ENCODE measurements around the gene ABCG2. TPM values are rescaled to one million over a fixed set of nuclear protein-coding genes. Genes with fewer than 3 reads are reported as not detected.

The ABCG2 gene
- polyA plus RNA-seq, 1 of the 3 experiments (the other 2 are of a cell fraction): 0.02 TPM

GRCh38 chr4:88130544-88131305, 27.7 kb downstream of the ABCG2 start:
- Histone ChIP-seq H3K9me2 (no peaks in the 10 kb centered on the region), H2AFZ (ENCODE audit: low read depth) (no peak overlapping the region), H3K9me3 (no peaks in the 10 kb centered on the region), H3K9ac (no peak overlapping the region), H3K4me2 (no peak overlapping the region), H3K4me3 (ENCODE audit: low read depth in 2 of 2, low read length in 1 of 2) (no peak overlapping the region), H3K27ac (ENCODE audit: low read depth in 2 of 2, low read length in 1 of 2) (no peak overlapping the region), H3K4me1 (ENCODE audit: control insufficient read depth in 1 of 2, insufficient read depth in 2 of 2, low read depth in 1 of 2, low read length in 1 of 2) (no peaks in the 10 kb centered on the region), H3F3A (replicated peaks; ENCODE audit: insufficient read depth) (no peaks in the 10 kb centered on the region), H3K27me3 (ENCODE audit: insufficient read depth) (no peaks in the 10 kb centered on the region), H3K36me3 (replicated peaks in 1 of 2; ENCODE audit: control insufficient read depth in 1 of 2, insufficient read depth in 2 of 2, low read length in 1 of 2) (no peaks in the 10 kb centered on the region), H4K20me1 (ENCODE audit: insufficient read depth) (no peaks in the 10 kb centered on the region), H3K79me2 (ENCODE audit: insufficient read depth) (no peaks in the 10 kb centered on the region)
- no peak for DNase-seq
- ChIA-PET CTCF (interaction anchor here (1.1 to 1.2 kb wide), 2 partner anchors 9 to 98 kb away, joined by 3 read pairs; no protein-coding TSS in a partner anchor), POLR2A (no interaction called here)
- TF ChIP-seq JUND (IDR thresholded peaks at IDR 0.05) (no peak), RFX5 (IDR thresholded peaks at IDR 0.05; ENCODE audit: low read length) (no peak), RCOR1 (IDR thresholded peaks at IDR 0.05; ENCODE audit: low read length) (no peak), TEAD4 (IDR thresholded peaks at IDR 0.05; ENCODE audit: borderline replicate concordance, insufficient read depth) (no peak), MEF2A (IDR thresholded peaks at IDR 0.05; ENCODE audit: borderline replicate concordance, low read depth) (no peak), EZH2phosphoT487 (IDR thresholded peaks at IDR 0.05; ENCODE audit: borderline replicate concordance, low read depth) (no peak), FOXM1 (IDR thresholded peaks at IDR 0.05; ENCODE audit: low read depth) (no peak), TAF1 (IDR thresholded peaks at IDR 0.05; ENCODE audit: borderline replicate concordance, low read depth, low read length) (no peak), NRF1 (IDR thresholded peaks at IDR 0.05; ENCODE audit: low read depth, low read length) (no peak), FOXJ3 (CRISPR knock-in tag; IDR thresholded peaks at IDR 0.05) (no peak), EP300 (IDR thresholded peaks at IDR 0.05; ENCODE audit: borderline replicate concordance in 1 of 2, low read depth in 1 of 2, low read length in 1 of 2) (no peak), GABPA (IDR thresholded peaks at IDR 0.05; ENCODE audit: low read depth) (no peak), TCF12 (IDR thresholded peaks at IDR 0.05) (no peak), SIN3A (IDR thresholded peaks at IDR 0.05; ENCODE audit: borderline replicate concordance, low read depth, low read length) (no peak), FOSL2 (IDR thresholded peaks at IDR 0.05; ENCODE audit: borderline replicate concordance, low read depth) (no peak), RXRA (IDR thresholded peaks at IDR 0.05; ENCODE audit: borderline replicate concordance, low read depth) (no peak)
- TF ChIP-seq, protein P1, sequence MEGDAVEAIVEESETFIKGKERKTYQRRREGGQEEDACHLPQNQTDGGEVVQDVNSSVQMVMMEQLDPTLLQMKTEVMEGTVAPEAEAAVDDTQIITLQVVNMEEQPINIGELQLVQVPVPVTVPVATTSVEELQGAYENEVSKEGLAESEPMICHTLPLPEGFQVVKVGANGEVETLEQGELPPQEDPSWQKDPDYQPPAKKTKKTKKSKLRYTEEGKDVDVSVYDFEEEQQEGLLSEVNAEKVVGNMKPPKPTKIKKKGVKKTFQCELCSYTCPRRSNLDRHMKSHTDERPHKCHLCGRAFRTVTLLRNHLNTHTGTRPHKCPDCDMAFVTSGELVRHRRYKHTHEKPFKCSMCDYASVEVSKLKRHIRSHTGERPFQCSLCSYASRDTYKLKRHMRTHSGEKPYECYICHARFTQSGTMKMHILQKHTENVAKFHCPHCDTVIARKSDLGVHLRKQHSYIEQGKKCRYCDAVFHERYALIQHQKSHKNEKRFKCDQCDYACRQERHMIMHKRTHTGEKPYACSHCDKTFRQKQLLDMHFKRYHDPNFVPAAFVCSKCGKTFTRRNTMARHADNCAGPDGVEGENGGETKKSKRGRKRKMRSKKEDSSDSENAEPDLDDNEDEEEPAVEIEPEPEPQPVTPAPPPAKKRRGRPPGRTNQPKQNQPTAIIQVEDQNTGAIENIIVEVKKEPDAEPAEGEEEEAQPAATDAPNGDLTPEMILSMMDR (IDR thresholded peaks at IDR 0.05): no peak
- TF ChIP-seq, protein P2, sequence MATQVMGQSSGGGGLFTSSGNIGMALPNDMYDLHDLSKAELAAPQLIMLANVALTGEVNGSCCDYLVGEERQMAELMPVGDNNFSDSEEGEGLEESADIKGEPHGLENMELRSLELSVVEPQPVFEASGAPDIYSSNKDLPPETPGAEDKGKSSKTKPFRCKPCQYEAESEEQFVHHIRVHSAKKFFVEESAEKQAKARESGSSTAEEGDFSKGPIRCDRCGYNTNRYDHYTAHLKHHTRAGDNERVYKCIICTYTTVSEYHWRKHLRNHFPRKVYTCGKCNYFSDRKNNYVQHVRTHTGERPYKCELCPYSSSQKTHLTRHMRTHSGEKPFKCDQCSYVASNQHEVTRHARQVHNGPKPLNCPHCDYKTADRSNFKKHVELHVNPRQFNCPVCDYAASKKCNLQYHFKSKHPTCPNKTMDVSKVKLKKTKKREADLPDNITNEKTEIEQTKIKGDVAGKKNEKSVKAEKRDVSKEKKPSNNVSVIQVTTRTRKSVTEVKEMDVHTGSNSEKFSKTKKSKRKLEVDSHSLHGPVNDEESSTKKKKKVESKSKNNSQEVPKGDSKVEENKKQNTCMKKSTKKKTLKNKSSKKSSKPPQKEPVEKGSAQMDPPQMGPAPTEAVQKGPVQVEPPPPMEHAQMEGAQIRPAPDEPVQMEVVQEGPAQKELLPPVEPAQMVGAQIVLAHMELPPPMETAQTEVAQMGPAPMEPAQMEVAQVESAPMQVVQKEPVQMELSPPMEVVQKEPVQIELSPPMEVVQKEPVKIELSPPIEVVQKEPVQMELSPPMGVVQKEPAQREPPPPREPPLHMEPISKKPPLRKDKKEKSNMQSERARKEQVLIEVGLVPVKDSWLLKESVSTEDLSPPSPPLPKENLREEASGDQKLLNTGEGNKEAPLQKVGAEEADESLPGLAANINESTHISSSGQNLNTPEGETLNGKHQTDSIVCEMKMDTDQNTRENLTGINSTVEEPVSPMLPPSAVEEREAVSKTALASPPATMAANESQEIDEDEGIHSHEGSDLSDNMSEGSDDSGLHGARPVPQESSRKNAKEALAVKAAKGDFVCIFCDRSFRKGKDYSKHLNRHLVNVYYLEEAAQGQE (IDR thresholded peaks at IDR 0.05; ENCODE audit: low read depth, low read length): no peak
- TF ChIP-seq, protein P3, sequence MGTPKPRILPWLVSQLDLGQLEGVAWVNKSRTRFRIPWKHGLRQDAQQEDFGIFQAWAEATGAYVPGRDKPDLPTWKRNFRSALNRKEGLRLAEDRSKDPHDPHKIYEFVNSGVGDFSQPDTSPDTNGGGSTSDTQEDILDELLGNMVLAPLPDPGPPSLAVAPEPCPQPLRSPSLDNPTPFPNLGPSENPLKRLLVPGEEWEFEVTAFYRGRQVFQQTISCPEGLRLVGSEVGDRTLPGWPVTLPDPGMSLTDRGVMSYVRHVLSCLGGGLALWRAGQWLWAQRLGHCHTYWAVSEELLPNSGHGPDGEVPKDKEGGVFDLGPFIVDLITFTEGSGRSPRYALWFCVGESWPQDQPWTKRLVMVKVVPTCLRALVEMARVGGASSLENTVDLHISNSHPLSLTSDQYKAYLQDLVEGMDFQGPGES (IDR thresholded peaks at IDR 0.05; ENCODE audit: low read depth, low read length): no peak
- TF ChIP-seq, protein P4, sequence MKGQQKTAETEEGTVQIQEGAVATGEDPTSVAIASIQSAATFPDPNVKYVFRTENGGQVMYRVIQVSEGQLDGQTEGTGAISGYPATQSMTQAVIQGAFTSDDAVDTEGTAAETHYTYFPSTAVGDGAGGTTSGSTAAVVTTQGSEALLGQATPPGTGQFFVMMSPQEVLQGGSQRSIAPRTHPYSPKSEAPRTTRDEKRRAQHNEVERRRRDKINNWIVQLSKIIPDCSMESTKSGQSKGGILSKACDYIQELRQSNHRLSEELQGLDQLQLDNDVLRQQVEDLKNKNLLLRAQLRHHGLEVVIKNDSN (IDR thresholded peaks at IDR 0.05; ENCODE audit: borderline replicate concordance, low read depth): no peak
- 63% methylated on average over 9 of the region's 9 CpGs for WGBS (ENCODE audit: low lambda C conversion rate)
